GM18868 (cell line): ENCODE results near the gene STC2.

Experiments
- ATAC-seq: cut with Tn5 transposase; IDR thresholded peaks from one replicate; pipeline ENCODE4 v1.9.1; 2021; ENCODE audit warnings: mild to moderate bottlenecking, moderate library complexity; ENCODE audit not compliant: unreplicated experiment

The STC2 gene

DNA sequence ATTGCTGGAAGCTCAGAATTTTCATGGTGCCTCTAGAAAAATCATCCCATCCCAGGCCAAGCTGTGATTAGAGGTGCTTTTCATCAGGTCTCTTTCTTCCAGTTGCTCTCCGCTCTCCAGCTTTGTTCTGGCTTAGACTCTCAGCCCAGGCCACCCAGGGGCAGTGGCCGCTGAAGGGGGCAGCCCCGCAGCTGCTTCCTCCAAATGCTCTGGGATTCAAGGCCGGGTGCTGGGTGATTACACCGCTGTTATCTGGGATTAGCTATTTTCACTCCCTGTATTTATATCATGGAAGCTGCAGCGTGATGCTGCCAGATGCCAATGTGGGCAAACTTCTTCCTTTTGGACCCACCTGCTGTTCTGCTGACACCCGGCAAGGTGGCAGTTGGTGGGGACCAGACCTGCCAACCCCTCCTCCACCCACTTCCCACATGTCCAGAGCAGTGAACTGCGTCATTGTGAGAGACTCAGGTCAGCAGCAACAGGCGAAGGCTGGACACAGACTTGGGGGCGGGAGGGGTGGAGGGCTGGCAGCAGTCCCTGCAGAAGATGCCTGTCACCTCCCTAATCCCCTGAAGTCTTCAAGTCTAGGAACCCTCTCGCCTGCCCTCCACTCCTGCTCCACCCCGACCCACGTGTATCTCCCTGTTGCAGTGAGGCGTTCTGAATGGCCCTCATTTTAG, 59.3 kb downstream of the STC2 start:
- ATAC-seq, result no peak

- ATAC-seq, result no peak
These were observed 62.8 kb downstream of the STC2 start for GRCh38 chr5:173265433-173265832.
